ENCODE data around the gene IRGC. TPM values are rescaled to one million over a fixed set of nuclear protein-coding genes. Genes with fewer than 3 reads are reported as not detected.
"Not testable (repeated sequence)": the region's sequence is repeated elsewhere in the genome, so short reads cannot be mapped to it uniquely, and the experiment has no call there.

The IRGC gene
- polyA plus RNA-seq = not detected

- 47 to 74% (median 74%) methylated on average over 4 of the region's 4 CpGs for WGBS, 3 donors
- no peak within 1 kb of the TSS for H3K27ac ChIP-seq (ENCODE audit: low read depth, low read length)
These were observed at the start of gene IRGC for GRCh38 chr19:43715776-43716175. Gene IRGC, plus strand, starts transcription at chr19:43716076. Its CDS starts 2,483 bp downstream, at chr19:43718559.

GRCh38 chr19:43667126-43667875, 48.6 kb upstream of the IRGC start:
- no peak overlapping the region for H3K27ac ChIP-seq (ENCODE audit: low read depth, low read length)
- WGBS, 3 donors = 54 to 68% (median 58%) methylated on average over 26 of the region's 26 CpGs

GRCh38 chr19:43667876-43668405, 47.9 kb upstream of the IRGC start:
- no peak overlapping the region for H3K27ac ChIP-seq (ENCODE audit: low read depth, low read length)
- WGBS, 3 donors = 12 to 22% (median 18%) methylated on average over 29 of the region's 29 CpGs

GRCh38 chr19:43668406-43669109, 47.3 kb upstream of the IRGC start:
- H3K27ac ChIP-seq (ENCODE audit: low read depth, low read length) = peak overlapping the region; percentile 53
- WGBS, 3 donors = 1% methylated on average over 44 of the region's 44 CpGs

- WGBS, 3 donors = 48 to 72% (median 65%) methylated on average over 5 to 6 of the region's 6 CpGs
- no peak overlapping the region for H3K27ac ChIP-seq (ENCODE audit: low read depth, low read length)
These were observed 43.7 kb upstream of the IRGC start for GRCh38 chr19:43672061-43672679.

GRCh38 chr19:43673637-43674036, 42.2 kb upstream of the IRGC start:
- no peak overlapping the region for H3K27ac ChIP-seq (ENCODE audit: low read depth, low read length)
- WGBS, 3 donors = 58 to 73% (median 67%) methylated on average over 3 of the region's 3 CpGs

- H3K27ac ChIP-seq (ENCODE audit: low read depth, low read length) = no peak overlapping the region
- 69 to 92% (median 74%) methylated on average over 8 of the region's 8 CpGs for WGBS, 3 donors
These were observed 41.7 kb upstream of the IRGC start for GRCh38 chr19:43674183-43674582.

- no peak overlapping the region for H3K27ac ChIP-seq (ENCODE audit: low read depth, low read length)
- 54 to 72% (median 69%) methylated on average over 3 of the region's 3 CpGs for WGBS, 3 donors
These were observed 41.3 kb upstream of the IRGC start for GRCh38 chr19:43674596-43674995.

- no peak overlapping the region for H3K27ac ChIP-seq (ENCODE audit: low read depth, low read length)
- WGBS, 3 donors = 22 to 32% (median 30%) methylated on average over 8 of the region's 8 CpGs
These were observed 40.5 kb upstream of the IRGC start for GRCh38 chr19:43675269-43675879.

- 86 to 94% (median 91%) methylated on average over 11 of the region's 11 CpGs for WGBS, 3 donors
- H3K27ac ChIP-seq (ENCODE audit: low read depth, low read length) = no peak overlapping the region
These were observed 40.0 kb upstream of the IRGC start for GRCh38 chr19:43675906-43676305.

- 92% methylated on average over 11 of the region's 11 CpGs for WGBS, 3 donors
- H3K27ac ChIP-seq (ENCODE audit: low read depth, low read length) = no peak overlapping the region
These were observed 37.2 kb upstream of the IRGC start for GRCh38 chr19:43678512-43679261.

GRCh38 chr19:43681821-43682220, 34.1 kb upstream of the IRGC start:
- 58 to 69% (median 64%) methylated on average over 5 of the region's 5 CpGs for WGBS, 3 donors

GRCh38 chr19:43682269-43682668, 33.6 kb upstream of the IRGC start:
- 85 to 97% (median 91%) methylated on average over 5 of the region's 5 CpGs for WGBS, 3 donors
- not testable (repeated sequence) for H3K27ac ChIP-seq (ENCODE audit: low read depth, low read length)

More at GRCh38 chr19:43681821-43682220, 34.1 kb upstream of the IRGC start:
- H3K27ac ChIP-seq (ENCODE audit: low read depth, low read length) = no peak overlapping the region

- no peak overlapping the region for H3K27ac ChIP-seq (ENCODE audit: low read depth, low read length)
- 50 to 63% (median 61%) methylated on average over 11 of the region's 11 CpGs for WGBS, 3 donors
These were observed 32.8 kb upstream of the IRGC start for GRCh38 chr19:43682824-43683661.

- WGBS, 3 donors = 42 to 78% (median 58%) methylated on average over 2 of the region's 2 CpGs
- H3K27ac ChIP-seq (ENCODE audit: low read depth, low read length) = no peak overlapping the region
These were observed 32.0 kb upstream of the IRGC start for GRCh38 chr19:43683905-43684304.

- WGBS, 3 donors = 79 to 94% (median 85%) methylated on average over 1 of the region's 1 CpG
- no peak overlapping the region for H3K27ac ChIP-seq (ENCODE audit: low read depth, low read length)
These were observed 31.6 kb upstream of the IRGC start for GRCh38 chr19:43684326-43684725.

- H3K27ac ChIP-seq (ENCODE audit: low read depth, low read length) = no peak overlapping the region
- WGBS, 3 donors = 42 to 78% (median 54%) methylated on average over 1 of the region's 1 CpG
These were observed 28.2 kb upstream of the IRGC start for GRCh38 chr19:43687660-43687997.
